ENCODE data around the gene LRRC36.

Gene LRRC36

DNA sequence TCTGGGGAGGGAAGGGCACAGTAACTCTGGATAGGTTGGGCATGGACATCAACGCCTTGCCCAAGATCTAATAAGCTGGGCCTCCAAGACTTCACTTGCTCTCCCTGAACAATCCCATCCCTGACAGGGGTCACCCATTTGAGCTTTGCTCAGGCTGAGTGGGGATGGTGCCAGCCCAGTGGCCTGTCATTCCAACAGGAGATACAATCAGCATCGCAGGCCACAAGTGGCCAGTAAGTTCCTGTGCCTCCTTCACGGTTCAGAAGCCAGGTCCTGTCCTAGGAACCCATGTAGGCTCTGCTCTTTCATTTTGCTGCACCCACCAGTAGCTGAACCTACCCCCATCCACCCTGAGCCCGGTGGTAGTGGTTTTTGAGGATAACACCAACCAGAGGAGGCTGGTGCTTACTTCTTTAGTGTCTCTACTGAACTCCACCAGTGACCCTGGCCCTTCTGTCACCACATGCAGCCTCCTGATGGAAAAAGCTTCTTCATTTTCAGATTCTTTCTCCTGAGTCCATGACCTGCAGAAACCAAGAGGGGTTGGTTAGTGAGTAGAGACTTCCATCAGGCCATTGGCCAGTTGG lies 32.4 kb upstream of the LRRC36 start:
- DNase-seq: no peak

GRCh38 chr16:67294938-67295361 lies 31.7 kb upstream of the LRRC36 start:
- DNase-seq: no peak

GRCh38 chr16:67296420-67296819 lies 30.2 kb upstream of the LRRC36 start:
- no peak for DNase-seq

DNA sequence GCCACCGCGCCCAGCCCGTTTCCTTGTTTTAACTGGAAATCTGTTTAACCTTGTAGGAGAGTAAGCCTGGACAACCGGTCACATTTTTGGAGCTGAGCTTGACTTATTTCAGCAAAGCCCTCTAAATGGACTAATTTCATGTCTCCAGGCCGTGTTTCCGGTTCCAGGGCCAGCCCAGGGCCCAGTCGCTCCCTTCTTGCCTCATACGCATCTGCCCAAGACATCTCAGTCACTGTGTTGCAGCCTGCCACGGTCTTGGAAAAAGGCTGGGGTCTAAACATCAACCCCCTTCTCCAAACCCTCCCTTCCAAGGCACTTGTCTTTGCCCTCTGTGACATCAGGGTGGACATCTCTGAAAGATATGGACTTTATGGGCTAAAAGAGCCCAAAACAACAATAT lies 28.3 kb upstream of the LRRC36 start:
- DNase-seq: no peak

- no peak for DNase-seq
These were observed 27.3 kb upstream of the LRRC36 start for GRCh38 chr16:67299269-67299668.

DNA sequence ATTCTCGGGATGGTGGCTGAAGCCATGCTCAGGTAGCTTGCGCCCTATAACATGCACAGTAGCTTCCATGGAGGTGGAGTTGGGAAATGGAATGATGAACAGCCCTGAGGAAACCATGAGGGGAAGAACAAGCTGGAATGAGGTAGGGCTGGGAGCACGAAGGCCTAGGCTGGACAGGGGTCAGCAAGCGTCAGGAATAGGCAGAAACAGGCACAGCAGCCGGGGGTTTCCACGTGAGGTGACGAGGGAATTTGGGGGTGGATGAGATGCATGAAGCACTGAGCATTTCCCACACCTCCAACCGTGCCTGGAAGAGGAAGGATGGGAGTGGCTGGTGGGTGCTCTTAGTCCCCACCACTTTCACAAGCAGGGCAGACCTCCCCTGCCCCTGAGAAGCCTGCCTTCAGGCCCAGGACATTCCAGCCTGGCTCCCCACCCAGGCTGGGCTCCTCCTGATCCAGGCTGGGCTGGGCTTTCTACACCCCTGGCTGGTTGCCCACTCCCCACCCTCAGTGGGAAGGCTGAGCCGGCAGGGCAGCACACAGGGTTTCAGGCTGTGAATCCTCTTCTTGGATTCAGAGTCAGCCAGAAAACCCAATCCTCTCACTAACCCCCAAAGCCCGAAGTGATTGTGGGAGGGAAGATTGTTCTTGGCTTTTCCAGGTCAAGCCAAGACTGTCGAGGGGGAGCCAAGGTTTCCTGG lies 25.4 kb upstream of the LRRC36 start:
- no peak for DNase-seq

GRCh38 chr16:67302076-67302475 lies 24.5 kb upstream of the LRRC36 start:
- no peak for DNase-seq

DNA sequence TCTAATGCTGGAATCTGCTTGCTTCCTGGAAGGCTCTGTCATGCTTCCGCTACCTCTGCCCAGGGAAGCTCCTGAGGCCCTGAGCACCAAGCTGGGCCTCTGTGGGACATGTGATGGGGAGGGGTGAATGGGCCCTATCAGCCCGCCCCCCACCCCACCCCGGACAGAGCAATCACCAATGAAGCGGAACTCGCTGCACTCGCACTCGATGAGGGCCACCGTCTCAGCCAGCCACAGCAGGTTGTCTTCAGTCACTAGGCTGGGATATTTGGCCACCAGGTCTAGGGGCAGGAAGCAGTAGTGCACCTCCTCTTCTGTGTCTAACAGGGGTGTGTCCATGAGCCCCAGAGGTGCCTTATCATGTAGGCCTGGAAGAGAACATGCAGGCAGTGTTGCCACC lies 23.6 kb upstream of the LRRC36 start:
- no peak for DNase-seq

DNA sequence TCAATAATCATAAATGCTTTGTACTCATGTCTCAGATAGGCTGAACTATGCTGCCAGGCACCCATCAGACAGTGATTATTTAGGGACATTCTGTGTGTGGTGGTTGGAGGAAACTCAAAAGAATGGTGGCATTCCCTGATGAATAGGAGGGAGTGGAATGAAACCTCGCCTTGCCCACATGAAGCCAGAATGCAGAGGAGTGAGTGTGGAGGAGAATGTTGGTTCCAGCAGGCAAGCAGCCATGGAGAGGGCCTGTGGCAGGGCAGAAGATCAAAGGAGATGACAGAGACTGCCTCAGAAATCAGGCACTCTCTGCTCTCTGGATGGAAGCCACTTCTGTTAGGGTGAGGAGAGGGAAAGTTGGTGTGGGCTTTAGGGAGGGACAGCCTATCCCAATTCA lies 22.6 kb upstream of the LRRC36 start:
- DNase-seq: no peak

- DNase-seq: no peak
These were observed 21.2 kb upstream of the LRRC36 start for GRCh38 chr16:67305216-67306071.

GRCh38 chr16:67310561-67310960 lies 16.1 kb upstream of the LRRC36 start:
- DNase-seq: no peak

DNA sequence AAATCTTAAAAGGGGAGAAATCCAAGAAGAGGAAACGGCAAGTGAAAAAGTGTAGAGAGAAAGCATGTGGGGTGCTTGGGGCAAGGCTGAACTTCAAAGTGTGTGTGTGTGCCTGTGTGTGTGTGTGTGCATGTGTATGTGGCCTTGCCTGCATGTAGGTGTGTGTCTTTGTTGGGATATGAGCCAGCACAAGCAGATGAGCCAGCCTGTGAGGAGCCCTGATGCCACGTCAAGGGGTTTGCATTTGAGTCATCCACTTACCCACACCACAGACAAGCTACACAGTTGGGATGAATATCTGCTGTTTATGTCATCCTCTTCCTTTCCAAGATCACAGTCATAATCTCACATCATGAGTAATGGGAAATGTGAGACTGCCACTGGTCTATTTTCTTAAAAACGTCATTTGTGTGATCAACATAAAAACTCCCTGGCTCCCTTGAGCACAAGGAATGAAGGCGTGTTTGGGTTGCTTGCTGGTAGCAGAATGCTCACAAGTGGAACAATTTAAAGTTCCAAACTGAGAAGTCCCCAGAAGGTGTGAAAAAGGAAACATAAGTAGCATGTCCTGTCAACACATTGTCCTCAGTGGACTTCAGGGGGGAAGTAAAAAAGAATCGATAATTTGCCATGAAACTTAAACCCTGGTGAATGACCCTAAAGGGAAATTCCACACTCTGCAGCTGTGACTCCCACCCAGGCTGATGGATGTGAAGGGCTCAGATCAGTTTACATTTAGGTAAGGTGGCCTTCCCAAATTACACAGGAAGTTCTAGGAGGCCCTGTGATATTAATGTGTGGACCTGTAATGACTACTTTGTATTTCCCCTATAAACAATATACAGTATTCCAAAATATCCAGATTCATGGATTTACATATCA lies 14.8 kb upstream of the LRRC36 start:
- DNase-seq: peak; percentile 91

DNA sequence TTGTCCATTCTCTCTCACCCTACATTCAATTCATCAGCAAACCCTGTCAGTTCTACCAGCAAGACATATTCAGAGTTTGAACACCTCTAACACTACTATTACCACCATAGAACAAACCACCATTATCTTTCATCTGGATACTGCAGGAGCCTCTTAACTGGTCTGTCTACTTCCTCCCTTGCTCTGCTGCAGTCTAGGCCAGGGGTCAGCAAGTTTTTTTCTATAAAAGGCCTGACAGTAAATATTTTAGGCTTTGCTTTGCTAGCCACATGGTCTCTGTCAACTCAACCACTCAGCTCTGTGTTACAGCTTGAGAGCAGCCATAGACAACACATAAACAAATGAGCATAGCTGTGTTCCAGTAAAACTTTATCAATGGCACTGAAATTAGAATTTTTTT lies 13.9 kb upstream of the LRRC36 start:
- DNase-seq: no peak

- DNase-seq: no peak
These were observed 8.8 kb upstream of the LRRC36 start for GRCh38 chr16:67317853-67318252.

DNA sequence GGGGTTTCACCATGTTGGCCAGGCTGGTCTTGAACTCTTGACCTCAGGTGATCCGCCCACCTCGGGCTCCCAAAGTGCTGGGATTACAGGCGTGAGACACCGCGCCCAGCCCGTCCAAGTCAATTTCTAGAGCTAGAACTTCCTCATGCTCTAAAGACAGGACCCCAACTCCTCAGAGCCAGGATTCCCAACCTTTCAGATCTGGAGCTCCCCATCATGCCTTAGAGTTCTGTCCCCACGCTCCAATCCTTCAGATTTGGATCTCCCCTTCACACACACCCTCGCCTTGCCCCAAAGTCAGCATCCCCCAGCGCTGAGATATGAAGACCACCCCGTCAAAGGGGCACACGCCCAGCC lies 522 bp upstream of the LRRC36 start:
- DNase-seq: no peak

DNA sequence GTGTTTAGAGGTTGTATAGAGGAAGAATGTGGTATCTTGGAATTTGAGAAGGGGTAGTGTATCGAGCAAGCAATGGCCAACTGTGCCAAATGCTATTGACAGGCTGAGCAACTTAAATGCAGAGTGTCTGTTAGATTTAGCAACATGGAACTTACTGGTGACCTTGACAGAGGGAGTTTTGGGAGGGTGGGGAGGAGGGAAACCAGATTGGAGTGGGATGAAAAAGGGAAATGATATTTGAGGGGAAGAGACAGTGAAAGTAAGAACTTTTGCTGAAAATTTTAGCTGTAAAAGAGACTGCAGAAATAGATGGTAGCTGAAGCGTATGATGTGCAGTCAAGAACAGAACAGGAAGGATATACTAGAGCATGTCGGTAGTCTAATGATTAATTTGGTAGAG lies 1.1 kb downstream of the LRRC36 start:
- DNase-seq: no peak

GRCh38 chr16:67329901-67330300 lies 3.3 kb downstream of the LRRC36 start:
- DNase-seq: no peak

DNA sequence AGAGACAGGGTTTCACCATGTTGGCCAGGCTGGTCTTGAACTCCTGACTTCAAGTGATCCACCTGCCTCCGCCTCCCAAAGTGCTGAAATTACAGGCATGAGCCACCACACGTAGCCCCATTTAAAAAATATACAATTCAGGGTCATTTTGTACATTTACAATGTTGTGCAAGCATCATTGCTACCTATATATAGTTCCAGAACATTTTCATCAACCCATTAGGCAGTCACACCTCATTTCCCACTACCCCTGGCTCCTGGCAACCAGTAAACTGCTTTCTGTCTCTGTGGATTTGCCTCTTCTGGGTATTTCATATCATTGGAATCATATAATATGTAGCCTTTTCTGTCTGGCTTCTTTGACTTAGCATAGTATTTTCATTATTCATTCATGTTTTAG lies 6.7 kb downstream of the LRRC36 start:
- DNase-seq: no peak

DNA sequence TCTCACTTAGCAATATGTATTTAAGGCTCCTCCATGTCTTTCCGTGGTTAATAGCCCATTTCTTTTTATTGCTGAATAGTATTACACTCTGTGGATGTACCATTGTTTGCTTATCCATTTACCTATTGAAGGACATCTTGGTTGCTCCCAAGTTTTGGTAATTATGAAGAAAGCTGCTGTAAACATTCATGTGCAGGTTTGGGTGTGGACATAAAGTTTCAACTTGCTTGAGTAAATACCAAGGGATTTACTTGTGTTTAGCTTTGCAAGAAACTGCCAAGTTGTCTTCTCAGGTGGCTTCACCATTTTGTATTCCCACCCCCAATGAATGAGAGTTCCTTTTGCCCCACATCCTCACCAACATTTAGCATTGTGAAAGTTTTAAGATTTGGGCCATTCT lies 9.5 kb downstream of the LRRC36 start:
- no peak for DNase-seq

DNA sequence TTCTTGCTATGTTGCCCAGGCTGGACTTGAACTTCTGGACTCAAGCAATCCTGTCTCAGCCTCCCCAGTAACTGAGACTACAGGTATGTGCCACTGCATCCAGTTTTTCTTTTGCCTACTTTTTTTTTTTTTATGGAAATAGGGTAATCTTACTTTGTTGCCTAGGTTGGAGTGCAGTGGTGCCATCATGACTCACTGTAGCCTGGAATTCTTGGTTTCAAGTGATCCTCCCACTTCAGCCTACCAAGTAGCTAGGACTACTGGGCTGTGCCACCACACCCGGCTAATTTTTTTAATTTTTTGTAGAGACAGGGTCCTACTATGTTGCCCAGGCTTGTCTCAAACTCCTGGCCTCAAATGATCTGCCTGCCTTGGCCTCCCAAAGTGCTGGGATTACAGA lies 10.0 kb downstream of the LRRC36 start:
- DNase-seq: no peak

- DNase-seq: no peak
These were observed 12.8 kb downstream of the LRRC36 start for GRCh38 chr16:67339453-67339852.

- no peak for DNase-seq
These were observed 14.6 kb downstream of the LRRC36 start for GRCh38 chr16:67341250-67341649.

DNA sequence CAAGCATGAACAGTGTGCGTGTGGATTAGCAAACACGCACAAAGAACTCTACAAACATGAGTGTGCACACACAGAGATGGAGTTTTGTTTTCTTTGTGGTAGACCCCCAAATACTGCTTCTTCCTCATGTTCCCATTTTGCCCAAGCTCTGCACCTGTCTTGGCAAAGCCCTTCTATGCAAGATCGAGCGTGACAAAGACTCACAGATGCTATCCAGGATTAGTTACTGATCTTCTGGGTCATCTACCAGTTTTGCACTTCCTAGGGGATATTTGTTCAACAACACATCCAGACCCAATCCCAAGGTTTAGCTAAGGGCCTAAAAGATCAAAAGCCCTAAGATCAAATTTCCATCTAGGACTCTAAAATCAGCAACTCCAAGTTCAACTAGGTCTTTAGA lies 16.0 kb downstream of the LRRC36 start:
- DNase-seq: no peak

Data from stimulated activated CD4-positive, alpha-beta T cell treated with anti-CD3 and anti-CD28 coated beads, Interleukin-4, amount 100 ng/mL, for 24 hours (primary cell).